AML-193 (cell line): ENCODE data around the gene RNF145.
"Not testable (repeated sequence)": the region's sequence is repeated elsewhere in the genome, so short reads cannot be mapped to it uniquely, and the experiment has no call there.

ENCODE experiments used
- DNase-seq, 2 experiments: peaks; one replicate each; lab custom pipeline; 2025; lab: John Stamatoyannopoulos, UW

Gene RNF145

DNA sequence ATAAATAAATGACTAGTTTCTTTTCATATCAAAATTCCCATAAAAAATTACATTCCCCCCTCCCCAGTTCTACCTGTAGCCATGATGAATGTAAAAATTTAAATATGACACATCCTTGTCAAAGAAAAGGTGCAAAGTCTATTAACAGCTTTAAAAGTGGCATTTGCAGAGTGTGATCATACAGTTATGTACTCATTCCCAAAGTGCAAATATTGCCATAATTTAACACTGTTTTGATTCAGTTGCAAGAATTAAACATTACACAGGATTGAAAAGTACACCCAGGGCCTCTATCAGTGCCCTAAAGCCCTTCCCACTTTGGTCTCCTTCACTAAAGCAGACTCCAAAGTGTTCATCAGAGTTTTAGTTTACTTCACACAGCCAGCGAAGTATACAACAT, 51.8 kb downstream of the RNF145 start:
- no peak for DNase-seq

DNA sequence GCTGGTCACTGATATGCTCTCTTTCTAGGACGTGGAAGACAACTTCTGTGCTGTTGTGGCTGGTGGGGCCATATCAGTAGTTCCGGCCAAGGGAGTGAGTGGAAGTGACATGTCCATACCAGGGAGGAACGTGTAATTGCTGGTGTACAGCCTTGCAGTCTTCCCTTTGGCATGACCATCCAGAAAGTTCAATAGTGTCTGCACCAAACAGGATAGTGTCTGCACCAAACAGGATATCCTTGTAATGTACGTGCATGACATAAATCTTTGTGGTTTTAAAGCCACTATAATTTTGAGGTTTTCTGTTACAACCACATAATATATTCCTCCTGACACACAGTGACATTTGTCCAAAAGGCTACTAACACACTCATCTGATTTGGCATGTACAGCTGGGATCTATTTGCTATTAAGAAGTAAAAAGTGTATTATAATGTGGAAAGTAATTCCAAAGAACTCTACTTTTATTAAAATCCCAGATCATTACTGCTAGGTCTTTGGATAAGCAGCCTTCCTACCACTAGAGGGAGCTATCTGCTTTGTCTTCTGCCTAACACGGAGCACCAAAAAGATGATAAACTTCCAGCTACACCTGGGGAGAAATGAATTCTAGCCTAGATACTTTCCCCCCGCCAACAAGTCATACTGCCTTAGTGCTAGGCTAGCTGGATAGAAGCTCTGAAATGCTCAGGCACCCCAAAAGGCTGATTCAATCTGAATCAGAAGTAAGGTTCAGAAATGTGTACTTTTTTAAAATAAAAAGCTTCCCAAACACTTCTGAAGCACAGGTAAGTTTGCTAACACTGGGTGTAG, 52.7 kb downstream of the RNF145 start:
- DNase-seq: peak; percentile 43 to 57

DNA sequence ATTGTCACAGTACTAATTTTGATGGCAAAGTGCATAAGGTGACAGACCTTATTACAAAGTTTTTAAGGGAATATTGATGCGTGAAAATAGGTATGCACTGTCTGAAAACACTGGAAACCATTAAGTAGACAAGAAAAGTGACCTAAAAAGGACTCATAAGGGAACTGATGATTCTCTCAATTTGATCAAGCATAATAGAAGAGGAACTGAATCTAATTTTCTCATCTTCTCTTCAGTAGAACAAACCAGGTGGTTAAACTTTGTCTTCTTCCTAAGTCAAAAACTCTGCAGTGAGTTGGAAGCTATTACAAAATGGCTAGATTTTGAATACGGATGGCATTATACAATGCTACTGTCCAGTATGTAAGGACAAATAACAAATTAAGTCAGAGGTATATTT, 53.4 kb downstream of the RNF145 start:
- no peak for DNase-seq

DNA sequence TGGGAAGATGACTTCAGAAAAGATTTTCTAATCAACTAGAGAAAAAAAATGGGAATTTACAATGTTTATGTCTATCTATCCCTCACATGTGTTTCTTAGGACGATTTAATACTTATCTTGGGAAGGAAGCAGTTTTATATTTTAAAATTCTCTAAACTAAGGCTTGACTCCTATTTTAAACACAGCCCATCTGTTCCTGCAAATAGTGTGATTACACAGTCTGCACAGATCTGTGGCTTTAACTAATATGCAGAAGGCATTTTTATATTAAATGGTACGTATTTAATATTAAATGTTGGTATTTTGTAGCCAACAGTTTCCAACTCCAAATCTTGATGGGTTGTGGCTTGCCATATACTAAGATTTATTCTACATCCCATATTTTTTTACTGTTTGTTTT, 56.5 kb downstream of the RNF145 start:
- no peak for DNase-seq

DNA sequence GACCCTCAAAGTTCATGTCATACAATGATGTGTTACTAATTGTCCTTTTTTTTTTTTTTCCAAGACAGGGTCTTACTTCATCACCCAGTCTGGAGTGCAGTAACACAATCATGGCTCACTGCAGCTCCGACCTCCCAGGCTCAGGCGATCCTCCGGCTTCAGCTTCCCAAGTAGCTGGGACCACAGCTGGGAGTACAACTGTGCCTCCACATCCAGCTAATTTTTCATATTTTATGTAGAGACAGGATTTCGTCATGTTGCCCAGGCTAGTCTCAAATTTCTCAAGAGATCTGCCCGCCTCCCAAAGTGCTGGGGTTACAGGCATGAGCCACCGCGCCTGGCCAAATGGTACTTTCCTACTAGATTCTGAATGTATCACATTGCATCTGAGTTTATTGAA, 60.3 kb downstream of the RNF145 start:
- no peak for DNase-seq

DNA sequence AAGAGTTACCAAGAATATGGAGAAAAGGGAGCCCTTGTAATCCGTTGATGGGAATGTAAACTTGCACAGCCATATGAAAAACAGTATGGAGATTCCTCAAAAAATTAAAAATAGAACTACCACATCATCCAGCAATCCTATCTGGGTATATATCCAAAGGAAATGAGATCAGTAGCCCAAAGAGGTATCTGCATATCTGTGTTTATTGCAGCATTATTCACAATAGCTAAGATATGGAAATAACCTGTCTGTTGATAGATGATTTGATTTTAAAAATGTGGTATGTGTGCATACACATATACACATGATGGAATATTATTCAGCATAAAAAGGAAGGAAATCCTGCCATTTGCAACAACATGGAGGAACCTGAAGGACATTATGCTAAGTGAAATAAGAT, 61.4 kb downstream of the RNF145 start:
- DNase-seq: no peak

DNA sequence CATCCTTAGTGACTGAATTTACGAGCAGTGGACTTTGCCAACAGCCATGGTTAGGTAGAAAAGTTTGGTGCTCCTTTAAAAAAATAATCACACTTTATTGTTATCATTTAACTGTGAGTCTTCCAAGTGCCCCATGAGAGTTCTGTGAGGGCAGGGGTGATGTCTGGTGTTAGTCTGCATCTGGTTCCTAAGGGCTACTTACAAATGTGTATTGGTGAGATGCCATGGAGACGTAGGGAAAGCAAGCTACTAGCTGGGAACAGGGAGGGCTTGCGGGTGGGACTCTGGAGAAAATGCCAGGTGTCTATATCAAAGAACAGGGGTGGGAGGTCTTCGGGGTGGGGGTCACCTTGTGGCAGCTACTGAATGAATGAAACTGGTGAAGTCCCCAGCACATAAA, 62.5 kb downstream of the RNF145 start:
- no peak for DNase-seq

DNA sequence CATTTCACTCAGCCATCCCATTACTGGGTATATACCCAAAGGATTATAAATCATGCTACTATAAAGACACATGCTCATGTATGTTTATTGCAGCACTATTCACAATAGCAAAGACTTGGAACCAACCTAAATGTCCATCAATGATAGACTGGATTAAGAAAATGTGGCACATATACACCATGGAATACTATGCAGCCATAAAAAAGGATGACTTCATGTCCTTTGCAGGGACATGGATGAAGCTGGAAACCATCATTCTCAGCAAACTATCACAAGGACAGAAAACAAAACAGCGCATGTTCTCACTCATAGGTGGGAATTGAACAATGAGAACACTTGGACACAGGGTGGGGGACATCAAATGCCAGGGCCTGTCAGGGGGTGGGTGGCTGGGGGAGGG, 64.2 kb downstream of the RNF145 start:
- DNase-seq: not testable (repeated sequence)

DNA sequence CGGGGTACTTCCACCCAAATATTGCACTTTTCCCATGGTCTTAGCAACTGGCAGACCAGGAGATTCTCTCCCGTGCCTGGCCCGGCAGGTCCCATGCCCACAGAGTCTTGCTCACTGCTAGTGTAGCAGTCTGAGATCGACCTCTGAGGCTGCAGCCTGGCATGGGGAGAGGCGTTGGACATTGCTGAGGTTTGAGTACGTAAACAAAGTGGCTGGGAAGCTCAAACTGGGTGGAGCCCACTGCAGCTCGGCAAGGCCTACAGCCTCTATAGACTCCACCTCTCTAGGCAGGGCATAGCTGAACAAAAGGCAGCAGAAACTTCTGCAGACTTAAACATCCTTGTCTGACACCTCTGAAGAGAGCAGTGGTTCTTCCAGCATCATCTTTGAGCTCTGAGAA, 69.6 kb downstream of the RNF145 start:
- no peak for DNase-seq

DNA sequence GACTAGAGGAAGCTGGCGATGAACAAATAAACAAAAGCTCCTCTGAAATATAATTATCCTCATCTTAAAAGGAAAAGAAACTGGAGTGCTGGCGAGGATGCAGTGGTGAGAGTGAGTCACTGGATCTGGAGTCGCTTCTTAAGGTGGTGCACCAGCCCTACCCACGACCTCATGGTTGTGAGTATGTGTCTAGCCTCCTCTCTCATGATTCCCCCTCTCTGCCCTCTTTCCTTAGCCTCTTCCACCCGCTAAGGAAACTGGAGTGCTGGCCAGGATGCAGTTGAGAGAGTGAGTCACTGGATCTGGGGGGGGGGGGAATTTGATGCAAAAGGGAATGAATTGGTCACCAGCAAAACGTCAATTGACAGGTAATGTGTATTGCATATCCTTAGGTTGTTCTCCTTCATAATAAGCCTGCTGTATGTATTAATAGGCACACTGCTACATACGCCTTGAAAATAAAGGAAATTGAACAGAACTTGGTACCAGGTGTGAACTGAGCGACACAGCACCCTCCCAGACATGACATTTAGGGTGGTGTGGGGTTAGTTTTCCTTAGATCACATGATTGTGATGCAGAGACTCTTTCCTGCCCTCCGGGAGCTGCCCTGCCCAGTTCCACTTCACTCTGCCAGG, 73.3 kb downstream of the RNF145 start:
- no peak for DNase-seq

DNA sequence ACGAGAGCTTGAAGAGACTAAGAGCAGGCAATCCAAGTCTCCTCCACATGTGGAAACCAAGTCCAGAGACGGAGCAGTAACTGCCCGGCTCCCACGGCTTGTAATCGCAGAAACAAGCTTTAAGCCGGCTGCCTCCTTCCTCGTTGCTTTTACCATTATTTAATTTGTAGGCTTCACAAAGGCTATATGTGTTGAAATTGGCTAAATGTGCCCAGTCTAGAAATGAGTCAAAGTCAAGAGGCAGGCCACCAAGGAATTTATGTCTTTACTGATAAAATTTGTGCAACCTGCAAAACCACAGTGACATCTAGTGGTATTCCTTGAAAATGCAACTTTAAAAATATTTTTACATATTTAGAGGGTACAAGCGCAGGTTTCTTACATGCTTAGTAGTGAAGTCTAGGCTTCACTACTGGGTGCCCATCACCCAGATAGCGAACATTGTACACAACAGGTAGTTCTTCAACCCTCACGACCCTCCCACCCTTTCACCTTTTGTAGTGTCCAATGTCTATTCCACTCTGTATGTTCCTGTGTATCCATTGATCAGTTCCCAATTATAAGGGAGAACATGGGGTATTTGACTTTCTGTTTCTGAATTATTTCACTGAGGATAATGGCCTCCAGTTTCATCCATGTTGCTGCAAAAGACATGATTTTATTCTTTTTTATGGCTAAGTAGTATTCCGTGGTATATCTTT, 76.2 kb downstream of the RNF145 start:
- peak; percentile 33 to 53 for DNase-seq

DNA sequence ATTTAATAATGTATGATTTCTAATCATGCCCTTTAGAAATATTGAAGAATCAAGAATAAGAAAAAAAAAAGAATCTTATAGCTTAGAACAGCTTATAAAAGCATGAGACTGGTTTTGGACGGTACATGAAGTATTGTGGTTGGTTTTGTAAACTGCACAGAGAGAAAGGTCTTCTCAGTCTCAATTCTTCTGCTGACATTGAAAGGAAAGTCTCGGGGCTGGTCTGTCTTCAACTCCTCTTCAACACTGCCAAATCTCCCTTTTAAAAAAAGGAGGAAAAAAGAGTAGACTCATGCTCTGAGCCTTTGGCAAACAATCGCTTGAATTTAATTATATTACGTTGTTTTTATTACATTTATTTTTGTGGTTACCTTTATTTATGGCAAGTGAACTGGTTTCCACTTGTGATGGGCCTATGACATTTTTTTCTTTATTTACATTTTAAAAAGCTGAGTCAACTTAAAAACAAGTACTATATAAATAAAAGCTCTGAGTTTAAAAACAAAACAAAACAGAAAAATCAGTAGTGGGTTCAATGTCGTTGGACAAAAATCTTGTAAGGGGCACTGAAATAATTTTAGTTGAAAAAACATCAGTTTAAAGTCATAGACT, 76.8 kb downstream of the RNF145 start:
- DNase-seq: no peak

DNA sequence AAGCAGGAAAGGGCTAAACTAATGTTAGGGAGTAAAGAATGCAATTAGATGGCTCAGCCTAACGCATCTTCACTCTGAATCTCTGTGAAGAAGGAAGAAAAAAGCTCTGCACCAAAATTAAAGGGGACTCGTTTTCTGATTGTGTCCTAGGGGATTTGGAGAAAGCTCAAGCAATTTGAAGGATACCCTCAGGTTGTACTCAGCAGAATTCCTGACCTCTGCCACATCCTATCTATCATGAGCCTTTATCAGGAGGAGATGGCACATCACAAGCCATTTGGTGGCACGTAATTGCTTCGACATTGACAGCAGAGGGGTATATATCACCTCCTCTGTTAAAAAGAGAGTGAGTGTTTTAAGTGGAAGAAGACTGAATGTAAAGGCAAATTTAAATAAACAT, 77.4 kb downstream of the RNF145 start:
- no peak for DNase-seq

DNA sequence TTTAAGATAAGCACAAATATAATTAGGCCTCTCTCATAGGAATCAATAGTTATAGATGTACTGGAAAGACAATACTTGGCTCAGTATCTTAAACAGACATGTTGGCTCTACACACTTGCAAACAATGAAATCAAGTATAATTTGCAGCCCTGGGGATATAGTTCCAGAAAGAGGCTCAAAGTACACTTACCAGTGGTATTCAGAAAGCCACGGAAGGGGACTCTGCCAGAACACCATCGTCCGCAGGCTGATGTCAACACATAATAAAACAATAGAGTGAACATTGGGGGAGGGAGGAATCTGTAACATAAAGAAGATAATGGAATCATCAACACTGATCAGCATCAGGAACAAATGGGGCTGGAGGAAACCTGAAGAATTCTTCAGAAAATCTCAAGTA, 78.5 kb downstream of the RNF145 start:
- DNase-seq: no peak

DNA sequence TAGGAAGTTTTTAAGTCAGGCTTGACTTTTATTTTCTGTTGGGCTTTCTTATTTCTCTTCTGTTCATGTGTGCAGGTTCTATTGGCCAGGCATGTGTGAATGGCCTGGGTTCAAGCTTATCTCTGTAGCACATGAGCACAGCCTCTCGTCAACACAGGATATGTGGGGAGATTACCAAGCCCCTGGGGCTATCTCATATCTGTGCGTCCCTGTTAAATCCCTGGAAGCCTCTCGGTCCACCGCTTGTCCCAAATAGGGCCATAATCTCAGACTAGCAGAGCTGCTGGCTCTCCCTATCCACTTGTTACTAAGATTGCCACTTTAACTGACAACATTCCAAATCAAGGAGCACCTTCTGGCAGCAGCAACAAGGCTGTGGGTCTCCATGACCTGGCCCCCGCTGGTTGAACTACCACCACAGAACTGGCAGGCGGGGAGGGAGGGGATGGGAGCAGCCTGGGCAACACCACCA, 81.2 kb downstream of the RNF145 start:
- DNase-seq: no peak

DNA sequence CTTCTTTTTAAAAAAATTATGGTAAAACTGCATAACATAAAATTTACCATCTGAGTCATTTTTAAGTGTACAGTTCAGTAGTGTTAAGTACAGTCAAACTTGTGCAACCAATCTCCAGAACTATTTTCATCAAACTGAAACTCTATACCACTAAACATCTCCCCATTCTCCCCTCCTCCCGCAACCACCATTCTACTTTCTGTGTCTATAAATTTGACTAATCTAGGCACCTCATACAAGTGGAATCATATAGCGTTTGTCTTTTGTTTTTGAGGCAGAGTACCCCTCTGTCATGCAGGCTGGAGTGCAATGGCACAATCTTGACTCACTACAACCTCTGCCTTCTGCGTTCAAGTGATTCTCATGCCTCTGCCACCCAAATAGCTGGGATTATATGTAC, 85.7 kb downstream of the RNF145 start:
- no peak for DNase-seq

DNA sequence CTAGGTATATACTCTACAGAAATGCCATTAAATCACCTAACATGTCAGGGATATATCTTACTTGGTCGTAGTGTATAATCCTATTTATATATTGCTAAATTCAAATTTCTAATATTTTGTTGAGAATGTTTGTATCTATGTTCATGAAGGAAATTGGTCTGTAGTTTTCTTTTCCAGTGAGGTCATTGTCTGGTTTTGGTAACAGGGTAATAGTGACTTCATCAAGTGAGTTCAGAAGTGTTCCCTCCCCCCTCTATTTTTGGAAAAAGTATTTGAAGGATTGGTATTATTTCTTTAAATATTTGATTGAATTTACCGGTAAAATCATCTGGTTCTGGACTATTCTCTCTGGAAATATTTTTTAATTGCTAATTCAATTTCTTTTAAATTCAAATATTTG, 86.2 kb downstream of the RNF145 start:
- no peak for DNase-seq

DNA sequence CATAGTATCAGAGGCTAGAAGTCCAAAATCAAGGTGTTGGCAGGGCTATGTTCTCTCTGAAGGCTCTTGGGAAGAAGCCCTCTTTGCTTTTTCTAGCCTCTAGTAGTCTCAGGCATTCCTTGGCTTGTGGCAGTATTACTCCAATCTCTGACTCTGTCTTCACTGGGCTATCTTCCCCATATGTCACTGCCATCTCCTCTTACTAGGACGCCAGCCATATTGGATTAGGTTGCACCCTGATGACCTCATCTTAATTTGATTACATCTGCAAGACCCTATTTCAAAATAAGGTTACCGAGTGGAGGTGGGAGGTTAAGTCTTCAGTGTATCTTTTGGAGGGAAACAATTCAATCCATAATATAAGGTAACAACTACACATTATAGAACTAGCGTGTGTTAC, 88.3 kb downstream of the RNF145 start:
- no peak for DNase-seq

DNA sequence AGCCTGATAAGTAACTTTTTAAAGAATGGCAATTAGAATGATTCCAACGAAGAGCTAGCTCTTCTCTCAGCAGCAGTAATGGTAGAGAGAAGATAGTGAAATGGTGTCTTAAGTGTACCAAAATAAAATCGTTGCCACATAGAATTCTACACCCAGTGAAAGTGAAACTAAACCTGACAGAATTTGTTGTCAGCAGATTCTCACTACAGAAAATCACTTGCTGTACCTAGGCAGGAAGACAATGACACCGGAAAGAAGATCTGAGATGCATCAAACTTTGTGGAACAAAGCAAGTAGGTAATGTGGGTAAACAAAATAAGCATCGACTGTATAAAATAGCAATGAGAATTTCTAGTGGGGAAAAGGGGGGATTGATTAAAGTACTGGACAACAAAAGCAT, 88.9 kb downstream of the RNF145 start:
- DNase-seq: no peak

DNA sequence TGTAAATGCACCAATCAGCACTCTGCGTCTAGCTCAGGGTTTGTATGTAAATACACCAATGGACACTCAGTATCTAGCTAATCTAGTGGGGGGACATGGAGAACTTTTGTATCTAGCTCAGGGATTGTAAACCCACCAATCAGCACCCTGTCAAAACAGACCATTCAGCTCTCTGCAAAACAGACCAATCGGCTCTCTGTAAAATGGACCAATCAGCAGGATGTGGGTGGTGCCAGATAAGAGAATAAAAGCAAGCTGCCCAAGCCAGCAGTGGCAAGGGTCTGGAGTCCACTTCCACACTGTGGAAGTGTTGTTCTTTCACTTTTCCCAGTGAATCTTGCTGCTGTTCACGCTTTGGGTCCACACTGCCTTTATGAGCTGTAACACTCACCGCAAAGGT, 89.5 kb downstream of the RNF145 start:
- not testable (repeated sequence) for DNase-seq

DNA sequence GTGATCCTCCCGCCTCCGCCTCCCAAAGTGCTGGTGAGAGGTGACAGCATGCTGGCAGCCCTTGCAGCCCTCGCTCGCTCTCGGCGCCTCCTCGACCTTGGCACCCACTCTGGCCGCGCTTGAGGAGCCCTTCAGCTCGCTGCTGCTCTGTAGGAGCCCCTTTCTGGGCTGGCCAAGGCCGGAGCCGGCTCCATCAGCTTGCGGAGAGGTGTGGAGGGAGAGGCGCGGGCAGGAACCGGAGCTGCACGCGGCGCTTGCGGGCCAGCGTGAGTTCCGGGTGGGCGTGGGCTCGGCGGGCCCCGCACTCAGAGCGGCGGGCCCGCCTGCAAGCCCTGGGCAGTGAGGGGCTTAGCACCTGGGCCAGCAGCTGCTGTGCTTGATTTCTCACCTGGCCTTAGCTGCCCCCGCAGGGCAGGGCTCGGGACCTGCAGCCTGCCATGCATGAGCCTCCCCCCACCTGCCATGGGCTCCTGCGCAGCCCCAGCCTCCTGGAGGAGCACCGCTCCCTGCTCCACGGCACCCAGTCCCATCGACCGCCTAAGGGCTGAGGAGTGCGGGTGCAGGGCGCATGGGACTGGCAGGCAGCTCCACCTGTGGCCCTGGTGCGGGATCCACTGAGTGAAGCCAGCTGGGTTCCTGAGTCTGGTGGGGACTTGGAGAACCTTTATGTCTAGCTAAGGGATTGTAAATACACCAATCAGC, 90.2 kb downstream of the RNF145 start:
- DNase-seq: not testable (repeated sequence)

DNA sequence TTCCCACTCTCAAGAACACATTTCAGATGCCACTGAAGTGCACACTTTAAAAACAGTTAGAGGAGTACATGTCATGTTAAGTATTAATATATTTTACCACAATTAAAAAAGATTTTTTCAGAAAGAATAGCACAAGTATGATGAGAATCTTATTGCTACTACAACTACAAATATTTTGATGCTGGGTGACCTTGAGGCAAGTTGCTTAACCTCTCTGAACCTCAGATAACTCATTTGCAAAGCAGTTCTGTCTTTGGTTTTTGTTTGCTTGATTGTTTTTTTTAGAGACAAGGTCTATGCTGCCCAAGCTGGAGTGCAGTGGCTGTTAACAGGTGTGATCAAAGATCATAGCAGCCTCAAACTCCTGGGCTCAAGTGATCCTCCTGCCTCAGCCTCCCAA, 95.9 kb downstream of the RNF145 start:
- no peak for DNase-seq
